Mesenchymal stem cell (in vitro differentiated cells and primary cell): Measurements from ENCODE around the gene CHST11.

Experiments used
- DNase-seq: peaks from one replicate; pipeline ENCODE4 v3.0.0-alpha.2; 2013
- H2AFZ ChIP-seq: one replicate; pipeline ENCODE4 v1.6.1; 2013; ENCODE audit warnings: low read depth, mild to moderate bottlenecking, control low read depth, inconsistent platforms, low read length, moderate library complexity
- H2AK5ac ChIP-seq: 2 replicates; pipeline ENCODE4 v1.6.1; 2013; ENCODE audit warnings: low read length, moderate library complexity, mild to moderate bottlenecking, inconsistent platforms; ENCODE audit not compliant: severe bottlenecking
- H2BK120ac ChIP-seq: one replicate; pipeline ENCODE4 v1.6.1; 2013; ENCODE audit warnings: low read depth, mild to moderate bottlenecking, inconsistent platforms, low read length, moderate library complexity
- H2BK12ac ChIP-seq, 2 experiments: one replicate each; pipeline ENCODE4 v1.6.1; 2013; ENCODE audit warnings: inconsistent platforms in 2 of 2, low read length in 2 of 2, mild to moderate bottlenecking in 2 of 2, moderate library complexity in 2 of 2, control low read depth in 1 of 2
- H2BK15ac ChIP-seq: one replicate; pipeline ENCODE4 v1.6.1; 2013; ENCODE audit warnings: mild to moderate bottlenecking, low read depth, inconsistent platforms; ENCODE audit not compliant: poor library complexity, severe bottlenecking
- H2BK5ac ChIP-seq: 2 replicates; pipeline ENCODE4 v1.6.1; 2013; ENCODE audit warnings: low read depth, mild to moderate bottlenecking, low read length, control low read depth, inconsistent platforms; ENCODE audit not compliant: poor library complexity, severe bottlenecking
- H3K14ac ChIP-seq, 2 experiments: one replicate each; pipeline ENCODE4 v1.6.1; 2013; ENCODE audit warnings: inconsistent platforms in 2 of 2, low read length in 2 of 2, control low read depth in 1 of 2, mild to moderate bottlenecking in 1 of 2, moderate library complexity in 1 of 2
- H3K18ac ChIP-seq, 2 experiments: one replicate each; pipeline ENCODE4 v1.6.1; 2013; ENCODE audit warnings: inconsistent platforms in 2 of 2, low read length in 2 of 2, control low read depth in 1 of 2, low read depth in 1 of 2, mild to moderate bottlenecking in 1 of 2
- H3K23ac ChIP-seq, 2 experiments: one replicate each; pipeline ENCODE4 v1.6.1; 2013; ENCODE audit warnings: inconsistent platforms in 2 of 2, low read length in 2 of 2, mild to moderate bottlenecking in 2 of 2, moderate library complexity in 2 of 2, control low read depth in 1 of 2
- H3K27ac ChIP-seq: 2 replicates; pipeline ENCODE4 v1.5.1; 2013; ENCODE audit warnings: mild to moderate bottlenecking, moderate library complexity, low read length, control low read depth, inconsistent platforms; ENCODE audit not compliant: poor library complexity, severe bottlenecking
- H3K27me3 ChIP-seq, 2 experiments: 2 replicates each; pipeline versions ENCODE4 v1.6.1 to v1.7.0; 2013; ENCODE audit warnings: low read length in 2 of 2, mild to moderate bottlenecking in 2 of 2, moderate library complexity in 2 of 2, control low read depth in 1 of 2, inconsistent platforms in 1 of 2; ENCODE audit not compliant: control insufficient read depth in 1 of 2, insufficient read depth in 1 of 2
- H3K36me3 ChIP-seq, 2 experiments: 2 replicates each; pipeline versions ENCODE4 v1.6.1 to v1.7.0; 2013; ENCODE audit warnings: low read length in 2 of 2, control low read depth in 1 of 2, inconsistent platforms in 1 of 2, low read depth in 1 of 2, mild to moderate bottlenecking in 1 of 2; ENCODE audit not compliant: insufficient read depth in 2 of 2, control insufficient read depth in 1 of 2
- H3K4ac ChIP-seq, 2 experiments: one replicate each; pipeline ENCODE4 v1.6.1; 2013; ENCODE audit warnings: inconsistent platforms in 2 of 2, low read length in 2 of 2, mild to moderate bottlenecking in 2 of 2, moderate library complexity in 2 of 2, control low read depth in 1 of 2, low read depth in 1 of 2
- H3K4me1 ChIP-seq: 2 replicates; pipeline ENCODE4 v1.6.1; 2013; ENCODE audit warnings: low read depth, low read length, control low read depth; ENCODE audit not compliant: control insufficient read depth, insufficient read depth
- H3K4me2 ChIP-seq: 2 replicates; pipeline ENCODE4 v1.6.1; 2013; ENCODE audit warnings: low read length, mild to moderate bottlenecking, inconsistent platforms; ENCODE audit not compliant: poor library complexity, severe bottlenecking
- H3K4me3 ChIP-seq, 2 experiments: 2 replicates each; pipeline versions ENCODE4 v1.5.1 to v1.7.0; 2013; ENCODE audit warnings: low read length in 2 of 2, mild to moderate bottlenecking in 2 of 2, control low read depth in 1 of 2, low read depth in 1 of 2; ENCODE audit not compliant: insufficient read depth in 1 of 2
- H3K79me1 ChIP-seq: replicated peaks from 2 replicates; pipeline ENCODE4 v1.6.1; 2013; ENCODE audit warnings: mild to moderate bottlenecking, control low read depth, low read length, inconsistent platforms; ENCODE audit not compliant: poor library complexity, severe bottlenecking
- H3K9ac ChIP-seq: 2 replicates; pipeline ENCODE4 v1.7.0; 2013; ENCODE audit warnings: mild to moderate bottlenecking, low read length, moderate library complexity
- H3K9me3 ChIP-seq: 2 replicates; pipeline ENCODE4 v1.7.0; 2013; ENCODE audit warnings: mild to moderate bottlenecking, low read length; ENCODE audit not compliant: control insufficient read depth
- H4K8ac ChIP-seq: one replicate; pipeline ENCODE4 v1.6.1; 2013; ENCODE audit warnings: inconsistent platforms, mild to moderate bottlenecking, low read length, moderate library complexity
- H4K91ac ChIP-seq: one replicate; pipeline ENCODE4 v1.6.1; 2013; ENCODE audit warnings: mild to moderate bottlenecking, low read length, inconsistent platforms
- WGBS: methylation state at CpG from one replicate; pipeline ENCODE4 v1.1.7; 2013; ENCODE audit warnings: mixed read lengths; 5-methylcytosine and 5-hydroxymethylcytosine counted together

CHST11 gene

DNA sequence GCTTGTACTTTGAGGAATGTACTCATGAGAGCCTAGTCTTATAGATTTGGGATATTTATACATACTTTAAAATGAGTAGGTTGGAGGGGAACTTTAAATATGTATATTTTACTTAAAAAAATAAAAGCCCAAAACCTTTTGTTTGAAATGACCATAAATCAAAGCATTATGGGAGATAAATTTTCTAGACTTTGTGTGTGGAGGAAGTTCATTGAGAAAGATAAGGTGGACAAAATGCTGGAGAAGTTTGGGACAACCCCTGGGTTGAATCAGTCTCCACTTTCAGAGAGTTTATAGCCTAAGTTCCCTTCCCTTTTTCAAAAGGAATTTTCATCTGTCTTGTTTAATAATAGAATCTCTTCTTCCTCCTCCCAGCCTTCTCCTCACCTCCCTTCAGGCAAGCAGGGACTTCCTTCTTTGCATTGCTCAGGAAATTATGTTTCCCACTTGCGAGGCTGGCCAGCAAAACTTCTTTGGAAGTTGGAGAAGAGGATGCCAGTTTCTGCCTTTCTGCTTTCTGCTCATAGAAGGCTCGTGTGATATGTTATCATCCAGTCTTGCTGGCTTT is 54.2 kb downstream of the CHST11 start:
- Histone ChIP-seq H4K8ac (no peak overlapping the region), H3K4ac (no peak overlapping the region), H3K14ac (no peak overlapping the region), H3K23ac (no peak overlapping the region), H4K91ac (no peak overlapping the region), H3K18ac (no peak overlapping the region), H2BK12ac (no peak overlapping the region), H2AK5ac (no peak overlapping the region), H3K4me2 (no peak overlapping the region), H3K36me3 (no peaks in the 10 kb centered on the region), H3K9ac (no peak overlapping the region), H2AFZ (no peak overlapping the region), H3K27me3 (peaks cover 0 to 16% of the 10 kb centered on the region in 2 experiments), H2BK15ac (no peak overlapping the region), H2BK120ac (no peak overlapping the region), H3K27ac (no peak overlapping the region), H3K4me3 (no peak overlapping the region), H3K9me3 (no peaks in the 10 kb centered on the region), H3K79me1 (no peaks in the 10 kb centered on the region), H3K4me1 (no peaks in the 10 kb centered on the region), H2BK5ac (no peak overlapping the region)
- no peak for DNase-seq
- WGBS = 80% methylated on average over 2 of the region's 2 CpGs

DNA sequence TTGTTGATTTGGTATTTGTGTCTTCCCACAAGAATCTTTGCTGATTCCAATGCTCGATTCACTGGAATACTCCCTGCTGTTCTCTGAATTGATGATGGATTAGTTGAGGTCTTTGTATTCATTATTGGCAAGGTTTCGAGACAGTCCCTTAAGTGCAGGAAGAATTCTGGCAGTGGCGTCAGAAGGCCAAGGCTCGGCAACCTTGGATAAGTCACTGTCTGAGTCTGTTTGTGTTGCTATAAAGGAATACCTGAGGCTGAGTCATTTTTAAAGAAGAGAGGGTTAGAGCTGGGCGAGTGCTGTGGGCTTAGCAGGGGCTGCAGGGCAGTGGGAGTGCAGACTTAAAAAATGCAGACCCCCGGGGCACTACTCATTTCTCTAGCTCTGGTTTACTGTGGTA is 56.9 kb downstream of the CHST11 start:
- no peaks in the 10 kb centered on the region for H3K4me1 ChIP-seq
- no peak overlapping the region for H3K23ac ChIP-seq
- no peak overlapping the region for H4K8ac ChIP-seq
- H3K27me3 ChIP-seq = peaks cover 0 to 4% of the 10 kb centered on the region in 2 experiments
- no peaks in the 10 kb centered on the region for H3K9me3 ChIP-seq
- H3K14ac ChIP-seq = no peak overlapping the region
- H3K79me1 ChIP-seq = no peaks in the 10 kb centered on the region
- H3K27ac ChIP-seq = no peak overlapping the region
- no peak overlapping the region for H2AK5ac ChIP-seq
- no peaks in the 10 kb centered on the region for H3K36me3 ChIP-seq
- H2BK12ac ChIP-seq = no peak overlapping the region
- no peak for DNase-seq
- H2BK5ac ChIP-seq = no peak overlapping the region
- no peak overlapping the region for H2AFZ ChIP-seq
- H3K4me3 ChIP-seq = no peak overlapping the region
- H3K4me2 ChIP-seq = no peak overlapping the region
- no peak overlapping the region for H2BK120ac ChIP-seq
- H3K4ac ChIP-seq = no peak overlapping the region
- no peak overlapping the region for H3K18ac ChIP-seq
- no peak overlapping the region for H4K91ac ChIP-seq
- H3K9ac ChIP-seq = no peak overlapping the region
- 96% methylated on average over 6 of the region's 6 CpGs for WGBS
- H2BK15ac ChIP-seq = no peak overlapping the region

DNA sequence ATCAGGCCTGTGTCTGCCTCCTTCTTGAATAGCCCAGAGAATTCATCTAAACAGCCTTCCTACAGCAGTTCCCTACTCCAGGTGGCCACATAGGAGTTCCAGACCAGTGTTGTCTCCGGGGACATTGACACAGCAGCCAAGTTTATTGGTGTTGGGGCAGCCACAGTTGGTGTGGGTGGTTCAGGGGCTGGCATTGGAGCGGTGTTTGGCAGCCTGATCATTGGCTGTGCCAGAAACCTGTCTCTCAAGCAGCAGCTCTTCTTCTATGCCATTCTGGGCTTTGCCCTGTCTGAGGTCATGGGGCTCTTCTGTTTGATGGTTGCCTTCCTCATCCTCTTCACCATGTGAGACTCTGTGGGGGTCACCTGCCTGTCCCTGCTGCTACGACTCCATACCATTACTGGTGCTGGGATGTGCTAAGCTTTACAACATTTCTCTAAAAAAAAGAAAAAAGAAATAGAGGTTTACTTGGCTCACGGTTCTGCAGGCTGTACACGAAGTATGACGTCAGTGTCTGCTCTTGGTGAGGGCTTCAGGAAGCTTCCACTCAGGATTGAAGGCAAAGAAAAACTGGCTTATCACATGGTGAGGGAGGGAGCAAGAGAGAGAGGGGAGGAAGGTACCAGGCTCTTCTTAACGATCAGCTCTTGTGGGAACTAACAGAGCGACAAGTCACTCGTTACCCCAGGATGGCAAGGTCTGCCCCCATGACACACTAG is 57.5 kb downstream of the CHST11 start:
- WGBS = 96% methylated on average over 9 of the region's 9 CpGs
- no peak overlapping the region for H2AFZ ChIP-seq
- peaks cover 0 to 4% of the 10 kb centered on the region in 2 experiments for H3K27me3 ChIP-seq
- no peak overlapping the region for H3K23ac ChIP-seq
- no peak overlapping the region for H3K4me3 ChIP-seq
- DNase-seq = no peak
- H3K36me3 ChIP-seq = no peaks in the 10 kb centered on the region
- H3K9ac ChIP-seq = no peak overlapping the region
- no peak overlapping the region for H3K4me2 ChIP-seq
- H4K91ac ChIP-seq = no peak overlapping the region
- no peak overlapping the region for H2BK5ac ChIP-seq
- H3K79me1 ChIP-seq = no peaks in the 10 kb centered on the region
- H3K18ac ChIP-seq = no peak overlapping the region
- H2BK15ac ChIP-seq = peak overlapping the region; percentile 12
- no peak overlapping the region for H2AK5ac ChIP-seq
- H3K27ac ChIP-seq = no peak overlapping the region
- H2BK120ac ChIP-seq = no peak overlapping the region
- no peak overlapping the region for H3K4ac ChIP-seq
- H3K4me1 ChIP-seq = no peaks in the 10 kb centered on the region
- no peak overlapping the region for H3K14ac ChIP-seq
- H3K9me3 ChIP-seq = no peaks in the 10 kb centered on the region
- H4K8ac ChIP-seq = no peak overlapping the region
- no peak overlapping the region for H2BK12ac ChIP-seq

DNA sequence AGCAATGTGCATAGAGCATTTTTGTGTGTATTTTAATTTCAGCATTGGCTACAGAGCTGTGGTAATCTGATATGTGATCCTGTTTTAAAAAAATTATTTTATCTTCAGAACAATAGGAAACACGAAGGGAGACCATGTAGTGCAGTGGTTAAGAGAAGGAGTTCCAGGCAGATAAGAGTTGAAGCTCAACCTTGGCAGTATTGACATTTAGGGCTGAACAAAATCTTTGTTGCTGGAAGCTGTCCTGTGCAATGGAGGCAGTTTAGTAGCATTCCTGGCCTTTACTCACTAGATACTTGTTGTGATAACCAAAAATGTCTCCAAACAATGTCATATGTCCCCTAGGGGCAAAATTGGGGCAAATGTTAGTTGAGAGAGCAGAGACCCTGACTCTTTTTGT is 59.2 kb downstream of the CHST11 start:
- no peak for DNase-seq
- Histone ChIP-seq H3K36me3 (no peaks in the 10 kb centered on the region), H4K8ac (no peak overlapping the region), H3K18ac (no peak overlapping the region), H2AFZ (no peak overlapping the region), H3K27ac (no peak overlapping the region), H2BK15ac (no peak overlapping the region), H2BK120ac (no peak overlapping the region), H3K79me1 (no peaks in the 10 kb centered on the region), H3K4ac (no peak overlapping the region), H3K4me1 (peaks cover 3% of the 10 kb centered on the region), H2BK12ac (no peak overlapping the region), H2BK5ac (no peak overlapping the region), H3K4me3 (no peak overlapping the region), H3K4me2 (no peak overlapping the region), H3K14ac (no peak overlapping the region), H3K27me3 (peaks cover 0 to 4% of the 10 kb centered on the region in 2 experiments), H2AK5ac (no peak overlapping the region), H3K23ac (no peak overlapping the region), H3K9me3 (no peaks in the 10 kb centered on the region), H4K91ac (no peak overlapping the region), H3K9ac (no peak overlapping the region)
- 92% methylated on average over 1 of the region's 1 CpG for WGBS
